ENCODE data around the gene NDUFS3. TPM values are rescaled to one million over a fixed set of nuclear protein-coding genes. Genes with fewer than 3 reads are reported as not detected.
A peak's percentile ranks its signal among the peaks of the same experiment; 100 is the strongest.

The NDUFS3 gene
- total and polyA plus RNA-seq, 2 of the 13 experiments (the other 11 are each of a cell fraction or from before 2014, with no cell fraction given): 151 to 184 TPM

DNA sequence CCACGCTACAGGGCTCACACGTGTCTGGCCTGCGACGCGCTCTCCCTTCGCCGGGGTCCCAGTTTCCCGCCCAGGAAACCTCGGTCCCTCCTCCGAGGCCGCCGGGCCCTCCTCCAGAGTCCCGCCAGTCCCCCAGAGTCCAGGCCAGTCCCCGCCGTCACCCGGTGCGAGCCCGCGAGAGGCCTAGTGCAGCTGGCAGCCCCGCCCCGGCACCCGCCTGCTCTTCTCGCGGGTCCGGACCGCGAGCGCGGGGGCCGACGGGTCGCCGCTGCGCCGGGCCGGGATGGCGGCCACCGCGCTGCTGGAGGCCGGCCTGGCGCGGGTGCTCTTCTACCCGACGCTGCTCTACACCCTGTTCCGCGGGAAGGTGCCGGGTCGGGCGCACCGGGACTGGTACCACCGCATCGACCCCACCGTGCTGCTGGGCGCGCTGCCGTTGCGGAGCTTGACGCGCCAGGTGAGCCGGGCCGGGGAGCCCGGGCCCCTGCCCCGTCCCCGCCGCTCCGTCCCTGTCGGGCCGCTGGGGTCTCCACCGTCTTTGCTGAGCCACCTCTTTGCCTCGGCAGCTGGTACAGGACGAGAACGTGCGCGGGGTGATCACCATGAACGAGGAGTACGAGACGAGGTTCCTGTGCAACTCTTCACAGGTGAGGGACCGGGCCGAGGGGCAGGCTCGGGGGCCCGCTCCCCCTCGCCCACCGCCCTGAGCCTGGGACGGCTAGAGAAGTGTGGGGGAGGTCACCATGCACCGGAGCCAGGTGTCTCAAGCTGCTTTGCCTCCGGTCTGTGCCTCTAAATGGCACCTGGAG, 13.3 kb upstream of the NDUFS3 start, which contains the start of gene PTPMT1 (continued):
- TF ChIP-seq ZNF746 (CRISPR knock-in tag; IDR thresholded peaks at IDR 0.05) (peak; percentile 73; the same call in 1 of the 2 replicates), HCFC1 (IDR thresholded peaks at IDR 0.05; ENCODE audit: low read depth, low read length) (no peak), CAMTA2 (CRISPR knock-in tag; IDR thresholded peaks at IDR 0.05; ENCODE audit: borderline replicate concordance) (no peak), MATR3 (CRISPR knock-in tag; IDR thresholded peaks at IDR 0.05) (no peak), ZSCAN12 (CRISPR knock-in tag; IDR thresholded peaks at IDR 0.05) (peak; percentile 64; the same call in 1 of the 2 replicates), DNMT3B (CRISPR knock-in tag; conservative IDR thresholded peaks at IDR 0.05) (no peak), ZNF619 (CRISPR knock-in tag; IDR thresholded peaks at IDR 0.05) (no peak), NR2F1 (CRISPR knock-in tag; IDR thresholded peaks at IDR 0.05) (no peak), SALL1 (CRISPR knock-in tag; IDR thresholded peaks at IDR 0.05) (peak; percentile 80)
- TF ChIP-seq, protein P1, sequence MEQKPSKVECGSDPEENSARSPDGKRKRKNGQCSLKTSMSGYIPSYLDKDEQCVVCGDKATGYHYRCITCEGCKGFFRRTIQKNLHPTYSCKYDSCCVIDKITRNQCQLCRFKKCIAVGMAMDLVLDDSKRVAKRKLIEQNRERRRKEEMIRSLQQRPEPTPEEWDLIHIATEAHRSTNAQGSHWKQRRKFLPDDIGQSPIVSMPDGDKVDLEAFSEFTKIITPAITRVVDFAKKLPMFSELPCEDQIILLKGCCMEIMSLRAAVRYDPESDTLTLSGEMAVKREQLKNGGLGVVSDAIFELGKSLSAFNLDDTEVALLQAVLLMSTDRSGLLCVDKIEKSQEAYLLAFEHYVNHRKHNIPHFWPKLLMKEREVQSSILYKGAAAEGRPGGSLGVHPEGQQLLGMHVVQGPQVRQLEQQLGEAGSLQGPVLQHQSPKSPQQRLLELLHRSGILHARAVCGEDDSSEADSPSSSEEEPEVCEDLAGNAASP (CRISPR knock-in tag; IDR thresholded peaks at IDR 0.05; ENCODE audit: borderline replicate concordance): peak; percentile 80
- TF ChIP-seq, protein P2, sequence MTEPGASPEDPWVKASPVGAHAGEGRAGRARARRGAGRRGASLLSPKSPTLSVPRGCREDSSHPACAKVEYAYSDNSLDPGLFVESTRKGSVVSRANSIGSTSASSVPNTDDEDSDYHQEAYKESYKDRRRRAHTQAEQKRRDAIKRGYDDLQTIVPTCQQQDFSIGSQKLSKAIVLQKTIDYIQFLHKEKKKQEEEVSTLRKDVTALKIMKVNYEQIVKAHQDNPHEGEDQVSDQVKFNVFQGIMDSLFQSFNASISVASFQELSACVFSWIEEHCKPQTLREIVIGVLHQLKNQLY (CRISPR knock-in tag; IDR thresholded peaks at IDR 0.05): no peak
- TF ChIP-seq, protein P3, sequence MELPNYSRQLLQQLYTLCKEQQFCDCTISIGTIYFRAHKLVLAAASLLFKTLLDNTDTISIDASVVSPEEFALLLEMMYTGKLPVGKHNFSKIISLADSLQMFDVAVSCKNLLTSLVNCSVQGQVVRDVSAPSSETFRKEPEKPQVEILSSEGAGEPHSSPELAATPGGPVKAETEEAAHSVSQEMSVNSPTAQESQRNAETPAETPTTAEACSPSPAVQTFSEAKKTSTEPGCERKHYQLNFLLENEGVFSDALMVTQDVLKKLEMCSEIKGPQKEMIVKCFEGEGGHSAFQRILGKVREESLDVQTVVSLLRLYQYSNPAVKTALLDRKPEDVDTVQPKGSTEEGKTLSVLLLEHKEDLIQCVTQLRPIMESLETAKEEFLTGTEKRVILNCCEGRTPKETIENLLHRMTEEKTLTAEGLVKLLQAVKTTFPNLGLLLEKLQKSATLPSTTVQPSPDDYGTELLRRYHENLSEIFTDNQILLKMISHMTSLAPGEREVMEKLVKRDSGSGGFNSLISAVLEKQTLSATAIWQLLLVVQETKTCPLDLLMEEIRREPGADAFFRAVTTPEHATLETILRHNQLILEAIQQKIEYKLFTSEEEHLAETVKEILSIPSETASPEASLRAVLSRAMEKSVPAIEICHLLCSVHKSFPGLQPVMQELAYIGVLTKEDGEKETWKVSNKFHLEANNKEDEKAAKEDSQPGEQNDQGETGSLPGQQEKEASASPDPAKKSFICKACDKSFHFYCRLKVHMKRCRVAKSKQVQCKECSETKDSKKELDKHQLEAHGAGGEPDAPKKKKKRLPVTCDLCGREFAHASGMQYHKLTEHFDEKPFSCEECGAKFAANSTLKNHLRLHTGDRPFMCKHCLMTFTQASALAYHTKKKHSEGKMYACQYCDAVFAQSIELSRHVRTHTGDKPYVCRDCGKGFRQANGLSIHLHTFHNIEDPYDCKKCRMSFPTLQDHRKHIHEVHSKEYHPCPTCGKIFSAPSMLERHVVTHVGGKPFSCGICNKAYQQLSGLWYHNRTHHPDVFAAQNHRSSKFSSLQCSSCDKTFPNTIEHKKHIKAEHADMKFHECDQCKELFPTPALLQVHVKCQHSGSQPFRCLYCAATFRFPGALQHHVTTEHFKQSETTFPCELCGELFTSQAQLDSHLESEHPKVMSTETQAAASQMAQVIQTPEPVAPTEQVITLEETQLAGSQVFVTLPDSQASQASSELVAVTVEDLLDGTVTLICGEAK (IDR thresholded peaks at IDR 0.05): no peak
- TF ChIP-seq, protein P3 (CRISPR knock-in tag; IDR thresholded peaks at IDR 0.05): no peak; the same call in 1 of the 2 replicates
- TF ChIP-seq, protein P4, sequence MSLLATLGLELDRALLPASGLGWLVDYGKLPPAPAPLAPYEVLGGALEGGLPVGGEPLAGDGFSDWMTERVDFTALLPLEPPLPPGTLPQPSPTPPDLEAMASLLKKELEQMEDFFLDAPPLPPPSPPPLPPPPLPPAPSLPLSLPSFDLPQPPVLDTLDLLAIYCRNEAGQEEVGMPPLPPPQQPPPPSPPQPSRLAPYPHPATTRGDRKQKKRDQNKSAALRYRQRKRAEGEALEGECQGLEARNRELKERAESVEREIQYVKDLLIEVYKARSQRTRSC (CRISPR knock-in tag; IDR thresholded peaks at IDR 0.05; ENCODE audit: low read depth): 0 out of 2 replicates have a peak, but pooled peaks have one; percentile 42
- TF ChIP-seq, protein P5, sequence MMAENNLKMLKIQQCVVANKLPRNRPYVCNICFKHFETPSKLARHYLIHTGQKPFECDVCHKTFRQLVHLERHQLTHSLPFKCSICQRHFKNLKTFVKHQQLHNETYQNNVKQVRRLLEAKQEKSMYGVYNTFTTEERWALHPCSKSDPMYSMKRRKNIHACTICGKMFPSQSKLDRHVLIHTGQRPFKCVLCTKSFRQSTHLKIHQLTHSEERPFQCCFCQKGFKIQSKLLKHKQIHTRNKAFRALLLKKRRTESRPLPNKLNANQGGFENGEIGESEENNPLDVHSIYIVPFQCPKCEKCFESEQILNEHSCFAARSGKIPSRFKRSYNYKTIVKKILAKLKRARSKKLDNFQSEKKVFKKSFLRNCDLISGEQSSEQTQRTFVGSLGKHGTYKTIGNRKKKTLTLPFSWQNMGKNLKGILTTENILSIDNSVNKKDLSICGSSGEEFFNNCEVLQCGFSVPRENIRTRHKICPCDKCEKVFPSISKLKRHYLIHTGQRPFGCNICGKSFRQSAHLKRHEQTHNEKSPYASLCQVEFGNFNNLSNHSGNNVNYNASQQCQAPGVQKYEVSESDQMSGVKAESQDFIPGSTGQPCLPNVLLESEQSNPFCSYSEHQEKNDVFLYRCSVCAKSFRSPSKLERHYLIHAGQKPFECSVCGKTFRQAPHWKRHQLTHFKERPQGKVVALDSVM (CRISPR knock-in tag; IDR thresholded peaks at IDR 0.05): peak; percentile 63; the same call in 1 of the 2 replicates

Data from HepG2 (cell line).